Body of pancreas (tissue), 4 donors: Measurements from ENCODE around the gene SMOC2.

Experiments
- CTCF ChIP-seq, 7 experiments: fragments of 450-650 bp in 4 of 7; fragments of 200-600 bp in 3 of 7; sonication (generic) in 3 of 7; IDR thresholded peaks; one replicate each; pipeline ENCODE4 v1.5.1; 2016 to 2019; ENCODE audit warnings: antibody characterized with exemption in 7 of 7
- POLR2A ChIP-seq, 3 donors: fragments of 450-650 bp; IDR thresholded peaks; one replicate each; pipeline ENCODE4 v1.6.1; 2016; ENCODE audit warnings: antibody characterized with exemption in 3 of 3, mild to moderate bottlenecking in 2 of 3

GRCh38 chr6:168396561-168396960 lies 44.4 kb upstream of the SMOC2 start:
- TF ChIP-seq POLR2A (IDR thresholded peaks at IDR 0.05) = no peak
- TF ChIP-seq CTCF (IDR thresholded peaks at IDR 0.05) = no peak
